B cell (primary cell): ENCODE measurements around the gene FAM168B. TPM values are rescaled to one million over a fixed set of nuclear protein-coding genes. Genes with fewer than 3 reads are reported as not detected.

Experiments
- ATAC-seq: fragments of 200-7000 bp; cut with Tn5 transposase; one replicate; pipeline ENCODE4 v1.10.0; 2021; ENCODE audit warnings: low read depth, mild to moderate bottlenecking, moderate number of reproducible peaks, moderate library complexity
- CTCF ChIA-PET: fragments of 350-600 bp; sonication (Branson Sonifier 250); formaldehyde crosslinking; loops from one replicate; lab custom pipeline; 2021; ENCODE audit warnings: antibody characterized with exemption, inconsistent platforms; lab: Charles Lee
- POLR2A ChIA-PET: fragments of 350-600 bp; sonication (Branson Sonifier 250); formaldehyde crosslinking; loops from one replicate; lab custom pipeline; 2021; ENCODE audit warnings: antibody characterized with exemption; lab: Charles Lee
- DNase-seq: peaks from one replicate; pipeline ENCODE4 v3.0.0; 2013
- H2AFZ ChIP-seq: 2 replicates; pipeline ENCODE4 v1.6.1; 2012; ENCODE audit warnings: mild to moderate bottlenecking, low read depth, low read length; ENCODE audit not compliant: insufficient read depth, poor library complexity, severe bottlenecking
- H3K27ac ChIP-seq, 2 donors: 1 replicate in 1 of 2; 2 replicates in 1 of 2; pipeline ENCODE4 v1.5.1; 2012 to 2013; ENCODE audit warnings: low read length in 2 of 2, mild to moderate bottlenecking in 2 of 2, moderate library complexity in 1 of 2
- H3K27me3 ChIP-seq, 4 experiments: fragments of 200-600 bp in 1 of 4; sonication (generic) in 1 of 4; replicated peaks in 1 of 4; 1 replicate in 2 of 4; 2 replicates in 2 of 4; pipeline versions ENCODE4 v1.6.1 to v1.7.0; 2013 to 2016; ENCODE audit warnings: low read length in 3 of 4, mild to moderate bottlenecking in 2 of 4, mixed read lengths in 1 of 4, moderate library complexity in 1 of 4; ENCODE audit not compliant: insufficient read depth in 4 of 4, control insufficient read depth in 3 of 4; ENCODE audit errors: control extremely low read depth in 1 of 4
- H3K36me3 ChIP-seq, 2 experiments: replicated peaks in 1 of 2; 1 replicate in 1 of 2; 2 replicates in 1 of 2; pipeline versions ENCODE4 v1.6.1 to v1.7.1; 2013; ENCODE audit warnings: low read length in 1 of 2; ENCODE audit not compliant: insufficient read depth in 2 of 2, control insufficient read depth in 1 of 2; ENCODE audit errors: control extremely low read depth in 1 of 2, extremely low read depth in 1 of 2
- H3K4me1 ChIP-seq, 2 donors: fragments of 200-600 bp in 1 of 2; sonication (generic) in 1 of 2; 1 replicate in 1 of 2; 2 replicates in 1 of 2; pipeline versions ENCODE4 v1.5.1 to v1.6.1; 2013 to 2017; ENCODE audit warnings: low read length in 2 of 2; ENCODE audit not compliant: control insufficient read depth in 2 of 2, insufficient read depth in 2 of 2
- H3K4me2 ChIP-seq: replicated peaks from 2 replicates; pipeline ENCODE3; 2012; ENCODE audit warnings: mild to moderate bottlenecking, low read depth, low read length; ENCODE audit not compliant: poor library complexity, severe bottlenecking
- H3K4me3 ChIP-seq, 5 experiments: fragments of 200-600 bp in 1 of 5; sonication (generic) in 1 of 5; 1 replicate in 3 of 5; 2 replicates in 2 of 5; pipeline versions ENCODE4 v1.5.1 to v1.7.0; 2011 to 2016; ENCODE audit warnings: low read length in 4 of 5, mild to moderate bottlenecking in 4 of 5, low read depth in 2 of 5, control low read depth in 1 of 5, moderate library complexity in 1 of 5; ENCODE audit not compliant: insufficient read depth in 1 of 5; ENCODE audit errors: control extremely low read depth in 1 of 5, extremely low read depth in 1 of 5
- H3K79me2 ChIP-seq: fragments of 200-600 bp; sonication (generic); one replicate; pipeline ENCODE4 v1.6.0; 2016; ENCODE audit warnings: low read length; ENCODE audit not compliant: control insufficient read depth, insufficient read depth
- H3K9ac ChIP-seq: fragments of 200-600 bp; sonication (generic); 2 replicates; pipeline ENCODE4 v1.6.1; 2017; ENCODE audit warnings: mild to moderate bottlenecking, low read length, moderate library complexity
- H3K9me3 ChIP-seq, 3 donors: one replicate each; pipeline versions ENCODE4 v1.6.1 to v1.7.1; 2013; ENCODE audit warnings: low read length in 2 of 3; ENCODE audit not compliant: control insufficient read depth in 2 of 3, insufficient read depth in 1 of 3; ENCODE audit errors: control extremely low read depth in 1 of 3
- H4K20me1 ChIP-seq: 2 replicates; pipeline ENCODE4 v1.6.0; 2012; ENCODE audit warnings: mild to moderate bottlenecking, low read length; ENCODE audit not compliant: insufficient read depth, control insufficient read depth, poor library complexity, severe bottlenecking
- H3K27ac Mint-ChIP-seq: one replicate; pipeline ENCODE4 v1.8.0; 2021; ENCODE audit warnings: mixed read lengths
- H3K27me3 Mint-ChIP-seq: one replicate; pipeline ENCODE4 v1.8.0; 2021; ENCODE audit warnings: mixed read lengths
- H3K4me1 Mint-ChIP-seq: one replicate; pipeline ENCODE4 v1.8.0; 2021; ENCODE audit warnings: mixed read lengths
- H3K4me3 Mint-ChIP-seq: one replicate; pipeline ENCODE4 v1.8.0; 2021; ENCODE audit warnings: mixed read lengths
- H3K9me3 Mint-ChIP-seq: one replicate; pipeline ENCODE4 v1.8.0; 2022; ENCODE audit warnings: mixed read lengths; ENCODE audit not compliant: insufficient read depth
- EZH2 ChIP-seq: IDR thresholded peaks from 2 replicates; pipeline ENCODE4 v1.6.1; 2012; ENCODE audit warnings: borderline replicate concordance, low read depth, mild to moderate bottlenecking, moderate library complexity, low read length; ENCODE audit not compliant: insufficient read depth, poor library complexity, severe bottlenecking
- WGBS: methylation state at CpG from one replicate; pipeline ENCODE4 v1.1.5; 2013; ENCODE audit warnings: missing lambda C conversion rate; ENCODE audit not compliant: insufficient coverage; 5-methylcytosine and 5-hydroxymethylcytosine counted together
- intact Hi-C: fragments of 100-400 bp; cut with micrococcal nuclease; formaldehyde crosslinking; loops from one replicate; pipeline ENCODE4 v1.10.0; 2022
- polyA plus RNA-seq: library from polyadenylated mRNA; depleted of rRNA; stranded (reverse); fragments of >200 nt; gene quantifications from 2 replicates; pipeline ENCODE4 v1.2.3, GENCODE V29; 2012
- total RNA-seq, 2 donors: library from RNA; stranded (reverse); fragments of 120-200 nt in 1 of 2; gene quantifications; 1 replicate in 1 of 2; 2 replicates in 1 of 2; pipeline versions ENCODE4 v1.2.3 to v1.2.4, GENCODE V29; 2013 to 2022
- TF ChIP-seq, protein P1 (sequence below): fragments of 200-600 bp; IDR thresholded peaks from one replicate; pipeline ENCODE4 v1.8.0; 2022; ENCODE audit warnings: antibody characterized with exemption, mild to moderate bottlenecking

FAM168B gene
- total and polyA plus RNA-seq, 2 donors (not counting 1 experiment from before 2014, with no cell fraction given), result 38.6 to 70.5 TPM

DNA sequence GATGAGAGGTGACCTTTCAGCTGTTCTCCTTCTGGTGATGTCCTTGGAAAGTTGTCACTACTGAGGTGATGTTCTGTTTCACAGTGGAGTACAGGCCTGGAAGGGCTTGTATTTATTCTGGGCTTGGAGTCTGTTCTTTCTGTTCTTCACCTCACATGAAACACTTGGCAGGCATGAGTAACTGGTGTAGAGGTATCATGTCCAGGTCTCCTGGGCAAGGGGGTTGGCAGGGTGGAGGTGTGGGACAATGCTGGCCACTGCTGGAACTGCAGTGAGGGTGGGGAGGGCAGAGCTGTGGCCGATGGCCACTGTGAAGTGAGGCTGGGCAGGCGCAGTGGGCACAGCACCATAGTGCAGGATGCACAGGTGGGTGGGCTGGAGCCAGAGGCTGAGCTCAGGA, 47.3 kb upstream of the FAM168B start:
- ATAC-seq, result no peak
- no peaks in the 10 kb centered on the region for H3K9me3 ChIP-seq
- no peak for DNase-seq
- no peaks in the 10 kb centered on the region for H3K9me3 Mint-ChIP-seq
- 100% methylated on average over 2 of the region's 2 CpGs for WGBS
- TF ChIP-seq, protein P1, sequence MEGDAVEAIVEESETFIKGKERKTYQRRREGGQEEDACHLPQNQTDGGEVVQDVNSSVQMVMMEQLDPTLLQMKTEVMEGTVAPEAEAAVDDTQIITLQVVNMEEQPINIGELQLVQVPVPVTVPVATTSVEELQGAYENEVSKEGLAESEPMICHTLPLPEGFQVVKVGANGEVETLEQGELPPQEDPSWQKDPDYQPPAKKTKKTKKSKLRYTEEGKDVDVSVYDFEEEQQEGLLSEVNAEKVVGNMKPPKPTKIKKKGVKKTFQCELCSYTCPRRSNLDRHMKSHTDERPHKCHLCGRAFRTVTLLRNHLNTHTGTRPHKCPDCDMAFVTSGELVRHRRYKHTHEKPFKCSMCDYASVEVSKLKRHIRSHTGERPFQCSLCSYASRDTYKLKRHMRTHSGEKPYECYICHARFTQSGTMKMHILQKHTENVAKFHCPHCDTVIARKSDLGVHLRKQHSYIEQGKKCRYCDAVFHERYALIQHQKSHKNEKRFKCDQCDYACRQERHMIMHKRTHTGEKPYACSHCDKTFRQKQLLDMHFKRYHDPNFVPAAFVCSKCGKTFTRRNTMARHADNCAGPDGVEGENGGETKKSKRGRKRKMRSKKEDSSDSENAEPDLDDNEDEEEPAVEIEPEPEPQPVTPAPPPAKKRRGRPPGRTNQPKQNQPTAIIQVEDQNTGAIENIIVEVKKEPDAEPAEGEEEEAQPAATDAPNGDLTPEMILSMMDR, result no peak
- TF ChIP-seq EZH2, result no peak
- intact Hi-C loops, result no loop called here
- H3K27ac Mint-ChIP-seq, result no peak overlapping the region
- no peak overlapping the region for H3K4me3 ChIP-seq
- H4K20me1 ChIP-seq, result peaks cover 4% of the 10 kb centered on the region
- peaks cover 1 to 50% of the 10 kb centered on the region in 2 experiments for H3K36me3 ChIP-seq
- peaks cover 12% of the 10 kb centered on the region for H3K4me1 Mint-ChIP-seq
- H3K27ac ChIP-seq, result no peak overlapping the region
- no peak overlapping the region for H3K4me2 ChIP-seq
- H3K4me3 Mint-ChIP-seq, result no peak overlapping the region
- ChIA-PET CTCF (interaction anchor here (4.5 kb wide), 1 partner anchor 13 kb away, joined by 15 read pairs; no protein-coding TSS in a partner anchor), POLR2A (no interaction called here)
- no peaks in the 10 kb centered on the region for H3K27me3 Mint-ChIP-seq
- H3K4me1 ChIP-seq, result peaks cover 3 to 10% of the 10 kb centered on the region in 2 donors
- H2AFZ ChIP-seq, result no peak overlapping the region
- no peaks in the 10 kb centered on the region for H3K27me3 ChIP-seq
- H3K79me2 ChIP-seq, result peaks cover 12% of the 10 kb centered on the region
- H3K9ac ChIP-seq, result no peak overlapping the region

GRCh38 chr2:131132729-131133128, 39.5 kb upstream of the FAM168B start:
- no peak overlapping the region for H2AFZ ChIP-seq
- ChIA-PET CTCF (no interaction called here), POLR2A (interaction anchor here (0.6 kb wide), 1 partner anchor 70 kb away, joined by 3 read pairs; no protein-coding TSS in a partner anchor)
- H4K20me1 ChIP-seq, result no peaks in the 10 kb centered on the region
- WGBS, result no CpG with 5 or more reads among the region's 8 CpGs
- no peak overlapping the region for H3K27ac Mint-ChIP-seq
- no peak overlapping the region for H3K4me3 ChIP-seq
- TF ChIP-seq, protein P1, result no peak
- no peak for TF ChIP-seq EZH2
- no peaks in the 10 kb centered on the region for H3K9me3 Mint-ChIP-seq
- H3K27ac ChIP-seq, result no peak overlapping the region
- no peak overlapping the region for H3K4me3 Mint-ChIP-seq
- DNase-seq, result no peak
- peaks cover 14 to 45% of the 10 kb centered on the region in 2 experiments for H3K36me3 ChIP-seq
- ATAC-seq, result no peak
- H3K27me3 Mint-ChIP-seq, result no peaks in the 10 kb centered on the region
- H3K4me1 Mint-ChIP-seq, result no peaks in the 10 kb centered on the region
- peaks cover 5% of the 10 kb centered on the region for H3K79me2 ChIP-seq
- H3K9ac ChIP-seq, result no peak overlapping the region
- intact Hi-C loops, result no loop called here
- no peaks in the 10 kb centered on the region for H3K4me1 ChIP-seq
- peaks cover 0 to 4% (median 0%) of the 10 kb centered on the region in 3 donors for H3K9me3 ChIP-seq
- no peak overlapping the region for H3K4me2 ChIP-seq
- no peaks in the 10 kb centered on the region for H3K27me3 ChIP-seq
